HG03342 (cell line): ENCODE data around the gene ST6GALNAC4.

Experiments
- ATAC-seq: cut with Tn5 transposase; IDR thresholded peaks from one replicate; pipeline ENCODE4 v1.9.1; 2021; ENCODE audit warnings: mild to moderate bottlenecking, moderate library complexity; ENCODE audit not compliant: unreplicated experiment

ST6GALNAC4 gene

GRCh38 chr9:127916720-127917581 lies at the start of gene ST6GALNAC4:
Gene ST6GALNAC4, minus strand, starts transcription at chr9:127917041. Its CDS starts 622 bp downstream, at chr9:127916419.
- peak; percentile 68 for ATAC-seq

- ATAC-seq = no peak
Observed at GRCh38 chr9:127965953-127966352, 49.1 kb upstream of the ST6GALNAC4 start.

GRCh38 chr9:127963359-127964064 lies 46.7 kb upstream of the ST6GALNAC4 start:
- ATAC-seq = no peak

GRCh38 chr9:127963041-127963358 lies 46.2 kb upstream of the ST6GALNAC4 start:
- no peak for ATAC-seq

- no peak for ATAC-seq
Observed at GRCh38 chr9:127962278-127962677, 45.4 kb upstream of the ST6GALNAC4 start.

- ATAC-seq = no peak
Observed at GRCh38 chr9:127961613-127962155, 44.8 kb upstream of the ST6GALNAC4 start.

DNA sequence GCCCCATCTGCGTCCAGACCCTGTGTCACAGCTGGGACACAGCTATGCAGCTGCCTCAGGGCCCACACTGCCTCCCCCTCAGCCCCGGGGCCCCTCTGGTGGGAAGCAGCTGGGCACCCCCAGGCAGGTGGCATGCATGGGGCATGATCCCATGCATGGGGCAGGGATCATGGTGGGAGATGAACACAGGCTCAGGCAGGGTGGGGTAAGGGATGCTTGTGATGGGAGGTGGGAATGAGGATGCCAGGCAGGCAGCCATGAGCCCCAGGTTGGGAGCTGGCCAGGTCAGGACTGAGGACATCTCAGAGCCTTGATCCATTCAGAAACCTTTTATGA lies 44.3 kb upstream of the ST6GALNAC4 start:
- ATAC-seq = no peak

DNA sequence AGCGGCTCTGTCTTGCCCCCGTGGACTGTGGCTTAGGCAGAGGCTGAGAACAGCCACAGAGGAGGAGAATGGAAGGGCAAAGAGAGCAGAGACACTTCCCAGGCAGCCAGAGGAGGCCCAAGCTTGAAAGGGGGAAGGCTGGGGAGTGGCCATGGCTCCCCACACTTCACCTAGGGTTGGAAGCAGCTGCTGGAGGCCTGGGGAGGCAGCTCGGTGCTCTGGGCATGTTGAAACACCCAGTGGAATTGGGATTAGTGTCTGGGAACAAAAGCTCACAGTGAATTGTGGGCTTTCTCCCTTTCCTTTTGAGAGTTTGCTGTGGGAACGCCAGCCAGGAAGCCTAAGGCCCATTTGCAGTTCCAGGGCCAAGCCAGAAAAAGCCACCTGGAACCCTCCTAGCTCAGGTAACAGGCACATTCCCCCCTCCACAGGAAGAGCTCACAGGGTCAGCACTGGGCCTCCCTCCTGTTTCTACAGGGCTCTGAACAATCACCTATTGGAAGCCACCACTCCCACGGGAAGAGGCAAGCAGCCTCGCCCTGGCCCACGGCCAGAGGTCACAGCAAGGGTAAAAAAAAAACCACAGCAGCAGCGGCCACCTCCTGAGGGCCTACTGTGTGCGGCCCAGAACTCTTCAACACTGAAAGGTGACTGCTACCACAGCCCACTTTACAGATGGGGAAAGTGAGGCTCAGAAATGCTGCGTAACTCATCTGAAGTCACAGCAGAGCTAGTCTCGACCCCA lies 43.7 kb upstream of the ST6GALNAC4 start:
- ATAC-seq = no peak

DNA sequence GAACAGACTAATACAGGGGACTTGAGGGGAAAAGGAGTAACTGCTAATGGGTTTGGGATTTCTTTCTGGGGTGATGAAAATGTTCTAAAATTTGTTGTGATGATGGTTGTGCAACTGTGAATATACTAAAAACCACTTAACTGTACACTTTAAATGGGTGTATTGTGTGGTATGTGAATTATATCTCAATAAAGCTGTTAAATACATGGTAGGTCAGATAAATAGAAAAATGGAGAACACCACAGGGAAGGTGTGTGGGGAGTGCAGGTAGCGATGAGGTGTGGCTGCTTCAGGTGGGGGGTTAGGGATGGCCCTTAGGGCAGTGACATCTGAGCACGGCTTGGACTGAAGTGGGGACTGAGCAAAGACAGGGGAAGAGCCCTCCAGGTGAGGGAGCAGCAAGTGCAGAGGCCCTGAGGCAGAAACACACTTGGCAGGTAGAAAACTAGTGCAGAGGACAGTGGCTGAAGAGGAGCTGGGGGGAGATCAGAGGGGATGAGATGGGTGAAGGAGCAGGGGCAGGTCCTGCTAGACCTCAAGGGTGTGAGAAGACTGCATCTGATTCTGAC lies 43.1 kb upstream of the ST6GALNAC4 start:
- ATAC-seq = no peak

GRCh38 chr9:127959398-127959797 lies 42.6 kb upstream of the ST6GALNAC4 start:
- ATAC-seq = no peak

- no peak for ATAC-seq
Observed at GRCh38 chr9:127958728-127959127, 41.9 kb upstream of the ST6GALNAC4 start.

GRCh38 chr9:127955294-127956015 lies 38.6 kb upstream of the ST6GALNAC4 start:
- no peak for ATAC-seq

GRCh38 chr9:127954831-127955293 lies 38.0 kb upstream of the ST6GALNAC4 start:
- ATAC-seq = no peak

- no peak for ATAC-seq
Observed at GRCh38 chr9:127953768-127954505, 37.1 kb upstream of the ST6GALNAC4 start.

- ATAC-seq = no peak
Observed at GRCh38 chr9:127953154-127953553, 36.3 kb upstream of the ST6GALNAC4 start.

GRCh38 chr9:127950513-127951289 lies 33.9 kb upstream of the ST6GALNAC4 start:
- no peak for ATAC-seq

- no peak for ATAC-seq
Observed at GRCh38 chr9:127949827-127950512, 33.1 kb upstream of the ST6GALNAC4 start.
